Stomach (tissue), 4 donors: ENCODE data around the gene STUM.

Source experiments
- POLR2A ChIP-seq, 4 donors: fragments of 450-650 bp; IDR thresholded peaks; one replicate each; pipeline ENCODE4 v1.6.1; 2016; ENCODE audit warnings: antibody characterized with exemption in 4 of 4, control low read depth in 2 of 4, mild to moderate bottlenecking in 1 of 4, moderate library complexity in 1 of 4
- POLR2AphosphoS5 ChIP-seq, 3 donors: sonication (generic); formaldehyde crosslinking; IDR thresholded peaks; one replicate each; pipeline ENCODE4 v1.6.1; 2016; ENCODE audit warnings: antibody characterized with exemption in 3 of 3
- TF ChIP-seq, protein P1 (sequence below), 7 experiments: fragments of 450-650 bp in 4 of 7; fragments of 200-600 bp in 3 of 7; sonication (generic) in 3 of 7; IDR thresholded peaks; one replicate each; pipeline ENCODE4 v1.5.1; 2016 to 2019; ENCODE audit warnings: antibody characterized with exemption in 7 of 7, control low read depth in 2 of 7, mild to moderate bottlenecking in 1 of 7

DNA sequence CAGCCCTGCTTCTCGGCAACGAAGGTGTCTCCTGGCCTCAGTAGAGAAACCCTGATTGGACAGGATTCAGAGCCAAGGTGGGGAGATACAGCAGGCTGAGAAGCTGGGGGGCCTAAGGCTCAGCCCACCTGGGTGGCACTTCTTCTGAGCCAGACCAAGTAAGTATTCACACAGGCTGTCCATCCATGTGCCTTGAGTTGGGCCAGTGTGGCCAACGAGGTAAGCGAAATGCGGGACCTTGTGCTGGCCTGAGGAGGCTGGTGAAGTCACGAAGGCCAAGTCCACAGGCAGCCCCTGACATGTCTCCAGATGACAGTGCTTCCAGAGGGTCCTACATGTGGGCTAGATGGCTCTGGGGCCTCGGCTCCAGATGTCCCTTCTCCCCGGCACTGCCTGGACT, 99.2 kb downstream of the STUM start:
- no peak for TF ChIP-seq POLR2A (IDR thresholded peaks at IDR 0.05)
- TF ChIP-seq, protein P1, sequence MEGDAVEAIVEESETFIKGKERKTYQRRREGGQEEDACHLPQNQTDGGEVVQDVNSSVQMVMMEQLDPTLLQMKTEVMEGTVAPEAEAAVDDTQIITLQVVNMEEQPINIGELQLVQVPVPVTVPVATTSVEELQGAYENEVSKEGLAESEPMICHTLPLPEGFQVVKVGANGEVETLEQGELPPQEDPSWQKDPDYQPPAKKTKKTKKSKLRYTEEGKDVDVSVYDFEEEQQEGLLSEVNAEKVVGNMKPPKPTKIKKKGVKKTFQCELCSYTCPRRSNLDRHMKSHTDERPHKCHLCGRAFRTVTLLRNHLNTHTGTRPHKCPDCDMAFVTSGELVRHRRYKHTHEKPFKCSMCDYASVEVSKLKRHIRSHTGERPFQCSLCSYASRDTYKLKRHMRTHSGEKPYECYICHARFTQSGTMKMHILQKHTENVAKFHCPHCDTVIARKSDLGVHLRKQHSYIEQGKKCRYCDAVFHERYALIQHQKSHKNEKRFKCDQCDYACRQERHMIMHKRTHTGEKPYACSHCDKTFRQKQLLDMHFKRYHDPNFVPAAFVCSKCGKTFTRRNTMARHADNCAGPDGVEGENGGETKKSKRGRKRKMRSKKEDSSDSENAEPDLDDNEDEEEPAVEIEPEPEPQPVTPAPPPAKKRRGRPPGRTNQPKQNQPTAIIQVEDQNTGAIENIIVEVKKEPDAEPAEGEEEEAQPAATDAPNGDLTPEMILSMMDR (IDR thresholded peaks at IDR 0.05): no peak
- no peak for TF ChIP-seq POLR2AphosphoS5 (IDR thresholded peaks at IDR 0.05)
